ENCODE data around the gene PRPF18.

PRPF18 gene

GRCh38 chr10:13644866-13645265 is 58.1 kb downstream of the PRPF18 start:
- no peak for DNase-seq

DNA sequence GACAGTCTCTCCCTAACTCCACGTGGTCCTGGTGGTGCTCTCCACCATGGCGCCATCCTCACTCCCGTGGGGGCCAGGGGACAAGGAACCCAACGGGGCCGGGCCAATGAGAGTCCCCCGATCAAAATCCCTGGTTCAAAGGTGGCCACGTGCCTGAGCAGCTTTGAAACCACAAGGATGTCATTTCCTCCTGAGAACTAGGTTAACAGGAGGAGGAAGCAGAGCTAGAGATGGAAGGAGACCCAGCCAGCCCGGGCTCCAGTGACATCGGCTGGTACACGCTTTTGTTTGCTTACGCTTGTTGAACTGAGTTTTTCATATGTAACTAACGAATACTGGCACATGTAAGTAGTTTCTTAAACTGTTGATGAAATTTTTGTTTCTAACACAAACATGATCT is 61.7 kb downstream of the PRPF18 start:
- no peak for DNase-seq

GRCh38 chr10:13649844-13650520 is 63.2 kb downstream of the PRPF18 start:
- no peak for DNase-seq

DNA sequence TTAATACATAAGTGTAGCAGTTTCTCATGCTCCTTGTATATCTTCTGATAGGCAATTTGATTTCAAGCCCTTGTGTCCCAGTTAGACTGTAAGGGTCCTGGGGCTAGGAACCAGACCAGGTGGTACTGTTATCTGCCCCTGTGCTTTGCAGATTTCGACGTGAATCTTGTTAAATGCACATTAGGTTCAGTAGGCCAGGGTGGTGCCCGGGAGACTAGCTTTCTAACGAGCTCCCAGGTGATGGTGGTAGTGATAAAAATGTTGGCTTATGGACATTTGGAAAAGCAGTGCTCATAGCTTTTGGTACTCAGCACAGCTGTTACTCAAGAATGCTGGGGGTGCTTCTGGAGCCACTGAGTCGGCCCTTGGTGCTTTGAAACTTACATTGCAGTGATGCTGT is 64.2 kb downstream of the PRPF18 start:
- DNase-seq = no peak

DNA sequence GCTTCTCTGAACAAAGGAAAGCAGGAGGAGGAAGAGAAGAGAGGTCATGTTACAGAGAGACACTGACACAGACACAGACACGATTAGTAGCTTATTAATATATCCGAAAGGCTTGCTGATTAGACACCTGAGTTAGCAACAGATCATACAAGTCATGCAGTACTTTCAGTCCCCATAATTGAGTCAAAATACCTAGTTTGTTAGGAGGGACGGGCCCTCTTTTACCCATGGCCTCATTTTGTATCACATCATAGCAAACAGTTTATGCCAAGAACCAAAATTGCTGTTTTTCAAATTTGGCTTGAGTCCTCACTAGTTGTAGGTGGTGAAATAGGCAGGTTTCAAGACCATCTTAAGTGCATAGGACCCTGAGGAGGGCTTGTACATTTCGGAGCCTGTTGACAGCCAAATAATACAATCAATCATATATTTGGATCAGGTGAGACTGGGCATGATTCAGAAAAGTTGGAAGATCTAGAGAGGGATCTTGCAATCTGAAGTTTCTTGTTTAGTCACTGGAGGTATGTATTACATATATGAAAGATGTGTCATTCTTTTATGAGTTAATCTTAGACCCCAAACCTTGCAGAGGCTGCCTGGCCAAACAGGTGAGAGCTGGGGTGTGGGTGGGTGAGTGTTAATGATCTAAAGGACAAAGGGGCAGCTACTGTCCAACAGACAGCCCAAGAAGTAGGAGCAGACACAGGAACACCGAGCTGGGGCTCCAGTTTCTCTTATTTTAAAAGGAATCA is 65.4 kb downstream of the PRPF18 start:
- no peak for DNase-seq

GRCh38 chr10:13652860-13653259 is 66.1 kb downstream of the PRPF18 start:
- no peak for DNase-seq

- DNase-seq = no peak
Measured at GRCh38 chr10:13654118-13654830, 67.5 kb downstream of the PRPF18 start.

DNA sequence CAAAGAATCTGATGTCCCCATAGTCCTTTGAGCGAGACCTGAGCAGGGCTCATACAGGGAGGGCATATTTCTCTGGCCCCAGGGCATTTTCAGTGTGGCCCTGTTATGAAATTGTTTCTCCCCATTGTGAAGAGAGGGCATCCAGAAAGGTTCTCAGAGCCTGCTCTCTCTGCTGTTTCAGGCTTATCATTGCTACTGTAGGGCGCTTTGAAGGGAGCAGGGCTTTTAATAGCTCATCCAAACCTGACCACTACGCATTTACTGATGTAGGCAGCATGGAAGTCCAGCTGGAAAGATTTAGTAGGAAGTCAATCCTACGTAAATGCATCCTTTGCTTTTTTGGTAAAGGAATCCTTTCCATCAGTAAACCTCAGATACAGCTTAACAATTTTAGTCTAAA is 68.1 kb downstream of the PRPF18 start:
- no peak for DNase-seq

DNA sequence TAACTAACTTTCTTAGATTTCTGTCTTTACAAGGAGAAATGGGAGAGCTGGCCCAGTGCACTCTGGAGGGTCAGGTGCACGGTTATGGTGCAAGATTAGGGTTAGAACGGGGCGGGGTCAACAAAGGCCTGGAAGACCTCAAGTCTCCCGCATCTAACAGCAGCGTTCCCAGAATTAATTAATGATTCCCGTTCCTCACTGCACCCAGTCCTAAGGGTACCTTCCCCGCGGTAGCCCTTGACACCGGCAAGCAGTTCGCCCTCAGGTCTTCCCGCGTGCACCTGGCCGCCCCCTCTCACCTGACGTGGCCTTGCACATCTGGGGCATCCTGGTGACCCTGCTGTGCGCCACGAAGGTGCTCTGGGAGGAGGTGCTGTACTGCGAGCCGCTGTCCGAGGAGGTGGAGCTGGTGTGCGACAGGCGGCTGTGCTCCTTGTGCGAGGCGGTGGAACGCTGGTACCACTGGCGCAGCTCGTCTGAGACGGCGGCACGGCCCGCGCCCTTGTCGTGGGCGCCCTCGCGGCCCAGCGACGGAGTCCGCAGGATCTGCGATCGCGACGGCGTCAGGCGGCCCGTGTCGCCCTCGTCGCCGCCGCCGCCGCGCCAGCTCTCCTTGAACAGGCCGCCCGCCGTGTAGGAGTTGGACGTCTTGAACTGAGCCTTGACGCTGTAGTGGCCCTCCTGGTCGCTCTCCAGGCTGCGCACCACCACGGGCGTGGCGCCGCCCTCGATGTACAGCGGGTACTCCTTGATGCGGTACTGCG is 69.8 kb downstream of the PRPF18 start:
- no peak for DNase-seq

- DNase-seq = no peak
Measured at GRCh38 chr10:13657101-13657680, 70.4 kb downstream of the PRPF18 start.

GRCh38 chr10:13658264-13658663 is 71.5 kb downstream of the PRPF18 start:
- DNase-seq = no peak

DNA sequence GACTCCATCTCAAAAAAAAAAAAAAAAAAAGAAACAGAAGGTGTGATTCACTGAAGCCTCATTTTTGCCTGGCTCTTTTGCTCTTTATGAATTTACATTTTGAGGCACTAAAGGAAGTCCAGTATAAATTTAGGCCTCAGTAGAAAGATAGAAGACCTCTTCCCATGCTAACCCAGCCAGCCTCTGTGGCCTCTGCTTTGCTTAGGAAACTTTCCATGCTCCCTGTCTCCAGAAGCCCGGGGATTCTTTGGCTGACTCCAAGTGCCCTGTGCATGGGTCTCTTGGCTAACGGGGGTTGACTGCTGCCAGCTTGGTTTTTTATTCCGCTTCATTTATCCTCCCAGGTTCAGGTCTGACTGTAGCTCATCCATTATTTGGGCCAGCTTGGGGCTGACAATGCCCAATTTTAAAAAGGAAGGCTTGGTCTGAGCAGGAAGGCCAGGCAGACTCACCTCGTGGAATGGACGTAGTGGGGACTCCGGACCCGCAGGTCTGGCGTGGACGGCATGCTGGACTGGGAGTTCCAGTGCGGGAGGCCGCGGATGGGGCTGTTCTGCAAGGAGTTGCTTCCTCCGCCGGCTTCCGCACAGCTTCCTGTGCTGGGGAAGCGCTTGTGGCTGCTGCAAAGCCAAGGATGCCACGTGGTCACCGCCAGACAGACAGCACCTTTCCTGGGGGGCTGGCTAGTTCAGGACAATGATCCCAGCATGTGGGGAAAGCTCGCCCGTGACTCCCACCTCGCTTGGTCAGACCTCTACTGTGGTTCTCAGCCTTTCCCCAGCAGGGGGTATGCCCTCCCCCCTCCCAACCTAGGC is 72.3 kb downstream of the PRPF18 start:
- no peak for DNase-seq

- peak; percentile 35 to 59 for DNase-seq
Measured at GRCh38 chr10:13659887-13660550, 73.3 kb downstream of the PRPF18 start.

DNA sequence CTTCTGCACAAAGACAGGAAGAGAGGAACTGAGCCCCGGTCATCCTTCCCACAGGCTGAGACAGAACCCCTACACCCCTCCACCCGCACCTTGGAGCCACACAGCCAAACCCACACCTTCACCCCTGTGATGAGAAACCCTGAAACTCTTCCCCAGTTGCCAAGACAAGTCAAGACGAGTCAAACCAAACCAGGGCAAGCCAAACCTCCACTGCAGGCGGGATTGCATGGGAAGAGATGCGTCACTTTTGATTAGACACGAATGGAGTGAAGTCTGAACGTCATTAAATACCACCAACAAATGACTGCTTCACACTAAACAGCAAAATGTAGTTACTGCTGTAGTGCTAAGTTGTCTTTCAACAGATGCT is 73.8 kb downstream of the PRPF18 start:
- no peak for DNase-seq

- no peak for DNase-seq
Measured at GRCh38 chr10:13661256-13661655, 74.5 kb downstream of the PRPF18 start.

GRCh38 chr10:13665516-13666262 is 78.9 kb downstream of the PRPF18 start:
- DNase-seq = no peak

- no peak for DNase-seq
Measured at GRCh38 chr10:13668126-13668525, 81.4 kb downstream of the PRPF18 start.

DNA sequence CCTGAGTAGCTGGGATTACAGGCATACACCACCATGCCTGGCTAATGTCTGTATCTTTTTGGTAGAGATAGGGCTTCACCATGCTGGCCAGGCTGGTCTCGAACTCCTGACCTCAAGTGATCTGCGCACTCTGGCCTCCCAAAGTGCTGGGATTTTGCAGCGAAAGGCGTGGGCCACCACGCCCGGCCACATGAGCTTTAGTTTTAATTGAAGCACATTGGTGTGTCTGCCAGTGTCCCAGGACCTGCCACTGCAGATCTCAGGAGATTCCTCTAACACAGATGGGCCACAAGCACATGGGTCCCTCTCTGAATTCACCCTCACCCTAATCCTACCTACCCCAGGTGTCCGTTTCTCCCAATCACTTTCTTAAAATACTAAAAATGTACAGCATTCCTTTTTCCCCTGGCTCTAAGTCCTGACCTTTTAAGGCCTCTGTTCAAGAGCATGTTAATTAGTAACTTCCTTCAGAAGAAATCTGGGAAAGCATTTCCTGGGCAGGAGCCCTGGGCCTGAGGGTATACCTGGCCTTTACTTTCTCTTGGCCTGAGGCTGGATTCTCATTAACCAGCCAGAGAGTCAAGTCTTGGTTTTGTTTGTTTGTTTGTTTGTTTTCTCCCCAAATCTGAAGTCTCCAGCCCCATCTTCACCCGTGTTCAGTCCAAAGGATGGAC is 82.6 kb downstream of the PRPF18 start:
- no peak for DNase-seq

DNA sequence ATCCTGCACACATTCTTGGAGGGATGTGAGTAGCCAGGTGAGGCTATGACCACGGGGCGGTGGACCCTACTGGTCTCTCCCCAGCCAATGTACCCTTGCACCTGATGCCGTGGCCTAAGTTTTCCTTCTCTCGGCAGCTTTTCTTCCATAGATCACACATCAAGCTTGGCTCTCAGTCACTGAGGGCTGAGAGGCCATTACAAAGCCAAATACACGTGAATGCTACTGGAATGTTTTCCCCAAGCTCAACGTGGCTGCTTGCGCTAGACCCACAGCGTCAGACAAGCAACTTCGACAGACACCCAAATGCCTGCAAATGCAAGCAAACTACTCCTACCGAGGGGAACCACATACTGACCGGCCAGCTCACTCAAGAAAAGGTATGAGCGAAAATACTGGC is 83.1 kb downstream of the PRPF18 start:
- no peak for DNase-seq

DNA sequence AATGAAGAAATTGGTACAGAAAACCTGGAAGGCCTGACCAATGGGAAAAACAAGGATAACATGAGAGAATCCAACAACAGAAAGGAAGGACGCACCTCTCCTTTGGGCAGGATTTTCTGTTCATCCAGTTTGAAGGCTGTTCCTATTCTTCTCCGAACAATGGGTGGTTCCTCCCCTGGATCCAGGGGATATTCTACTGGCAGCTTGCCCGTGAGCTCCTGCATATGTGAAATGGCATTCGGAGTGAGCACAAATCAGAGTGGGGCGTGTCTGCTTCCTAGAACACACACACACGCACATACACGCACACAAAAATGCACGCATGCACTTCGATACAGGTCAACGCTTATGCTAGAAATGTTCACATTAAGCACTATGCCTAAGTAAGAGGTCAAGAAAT is 83.5 kb downstream of the PRPF18 start:
- DNase-seq = no peak
